Keratinocyte (primary cell): ENCODE measurements around the gene SHC3. TPM values are rescaled to one million over a fixed set of nuclear protein-coding genes. Genes with fewer than 3 reads are reported as not detected.

ENCODE experiments used
- DNase-seq: peaks from one replicate; pipeline ENCODE4 v3.0.0-alpha.2; 2011; ENCODE audit warnings: low read depth, missing footprints, low spot score
- FAIRE-seq: peaks from 2 replicates; lab custom pipeline; 2011; peaks lifted over from hg19 to GRCh38; lab: Jason Lieb, UNC
- H2AFZ ChIP-seq: 2 replicates; pipeline ENCODE4 v1.6.0; 2012; ENCODE audit warnings: low read length, control low read depth, inconsistent platforms; ENCODE audit not compliant: control insufficient read depth
- H3K27ac ChIP-seq: 2 replicates; pipeline ENCODE4 v1.5.1; 2011; ENCODE audit warnings: low read length; ENCODE audit not compliant: control insufficient read depth, insufficient read depth
- H3K27me3 ChIP-seq: 3 replicates; pipeline ENCODE4 v1.6.0; 2011; ENCODE audit warnings: low read length; ENCODE audit not compliant: control insufficient read depth, insufficient read depth; ENCODE audit errors: extremely low read depth
- H3K36me3 ChIP-seq, 2 experiments: 2 replicates in 1 of 2; 3 replicates in 1 of 2; pipeline ENCODE4 v1.5.1; 2011; ENCODE audit warnings: low read length in 2 of 2, mild to moderate bottlenecking in 1 of 2; ENCODE audit not compliant: control insufficient read depth in 2 of 2, insufficient read depth in 2 of 2; ENCODE audit errors: extremely low read depth in 1 of 2
- H3K4me1 ChIP-seq: 3 replicates; pipeline ENCODE4 v1.5.1; 2011; ENCODE audit warnings: low read length; ENCODE audit not compliant: control insufficient read depth, insufficient read depth; ENCODE audit errors: extremely low read depth
- H3K4me2 ChIP-seq: 3 replicates; pipeline ENCODE4 v1.6.0; 2011; ENCODE audit warnings: low read depth, low read length; ENCODE audit not compliant: control insufficient read depth, insufficient read depth; ENCODE audit errors: extremely low read depth
- H3K4me3 ChIP-seq, 3 experiments: fragments of 200-600 bp in 1 of 3; sonication (generic) in 1 of 3; 2 replicates in 2 of 3; 3 replicates in 1 of 3; pipeline ENCODE4 v1.5.1; 2011 to 2016; ENCODE audit warnings: low read length in 3 of 3, mild to moderate bottlenecking in 3 of 3, control low read depth in 2 of 3, inconsistent platforms in 1 of 3, low read depth in 1 of 3, mixed read lengths in 1 of 3, mixed run types in 1 of 3, moderate library complexity in 1 of 3; ENCODE audit not compliant: control insufficient read depth in 2 of 3, insufficient read depth in 2 of 3; ENCODE audit errors: extremely low read depth in 1 of 3
- H3K79me2 ChIP-seq: 2 replicates; pipeline ENCODE4 v1.6.0; 2012; ENCODE audit warnings: low read length; ENCODE audit not compliant: control insufficient read depth, insufficient read depth
- H3K9ac ChIP-seq: 3 replicates; pipeline ENCODE4 v1.6.0; 2011; ENCODE audit warnings: low read length; ENCODE audit not compliant: control insufficient read depth, insufficient read depth; ENCODE audit errors: extremely low read depth
- H3K9me1 ChIP-seq: 3 replicates; pipeline ENCODE4 v1.6.0; 2011; ENCODE audit warnings: low read length; ENCODE audit not compliant: control insufficient read depth, insufficient read depth; ENCODE audit errors: extremely low read depth
- H3K9me3 ChIP-seq: 2 replicates; pipeline ENCODE4 v1.5.1; 2012; ENCODE audit warnings: low read depth, low read length; ENCODE audit not compliant: control insufficient read depth
- H4K20me1 ChIP-seq: 3 replicates; pipeline ENCODE4 v1.6.0; 2011; ENCODE audit warnings: low read length; ENCODE audit not compliant: control insufficient read depth, insufficient read depth; ENCODE audit errors: extremely low read depth
- EZH2 ChIP-seq: IDR thresholded peaks from one replicate; pipeline ENCODE4 v1.6.1; 2012; ENCODE audit warnings: inconsistent platforms, mild to moderate bottlenecking, low read length, moderate library complexity
- dilution Hi-C: fragments of 300-500 bp; cut with MboI; formaldehyde crosslinking; loops from one replicate; pipeline ENCODE4 v1.7.0; 2020; ENCODE audit warnings: low sequenced_read_pairs; ENCODE audit not compliant: extremely low pct_ligation_motif_present
- polyA plus RNA-seq, 5 experiments: library from polyadenylated mRNA; depleted of rRNA in 3 of 5; stranded (reverse) in 3 of 5; stranded (forward) in 1 of 5; unstranded in 1 of 5; fragments of >200 nt; gene quantifications; 1 replicate in 1 of 5; 2 replicates in 3 of 5; 3 replicates in 1 of 5; pipeline versions ENCODE4 v1.2.1 to v1.2.3, GENCODE V29; 2011 to 2012; ENCODE audit warnings: missing spikeins in 2 of 5, low read depth in 1 of 5, low replicate concordance in 1 of 5
- TF ChIP-seq, protein P1 (sequence below), 3 experiments: IDR thresholded peaks in 1 of 3; conservative IDR thresholded peaks in 1 of 3; optimal IDR thresholded peaks in 1 of 3; 2 replicates in 2 of 3; 3 replicates in 1 of 3; pipeline versions ENCODE3 to v1.5.1; 2011; ENCODE audit warnings: low read length in 3 of 3, mild to moderate bottlenecking in 3 of 3, moderate library complexity in 2 of 3, control low read depth in 1 of 3, inconsistent platforms in 1 of 3; ENCODE audit not compliant: insufficient read depth in 2 of 3; ENCODE audit errors: extremely low read depth in 1 of 3

SHC3 gene
- polyA plus RNA-seq, 1 donor (not counting 4 experiments of a cell fraction or from before 2014, with no cell fraction given), result 0.03 TPM

GRCh38 chr9:89112243-89112642 lies 66.4 kb downstream of the SHC3 start:
- Histone ChIP-seq H3K4me3 (no peak overlapping the region), H3K4me2 (no peak overlapping the region), H3K9me1 (no peaks in the 10 kb centered on the region), H2AFZ (no peak overlapping the region), H3K9ac (no peak overlapping the region), H3K36me3 (no peaks in the 10 kb centered on the region), H3K9me3 (no peaks in the 10 kb centered on the region), H3K79me2 (no peaks in the 10 kb centered on the region), H4K20me1 (no peaks in the 10 kb centered on the region), H3K4me1 (no peaks in the 10 kb centered on the region), H3K27me3 (no peaks in the 10 kb centered on the region), H3K27ac (no peak overlapping the region)
- TF ChIP-seq, protein P1, sequence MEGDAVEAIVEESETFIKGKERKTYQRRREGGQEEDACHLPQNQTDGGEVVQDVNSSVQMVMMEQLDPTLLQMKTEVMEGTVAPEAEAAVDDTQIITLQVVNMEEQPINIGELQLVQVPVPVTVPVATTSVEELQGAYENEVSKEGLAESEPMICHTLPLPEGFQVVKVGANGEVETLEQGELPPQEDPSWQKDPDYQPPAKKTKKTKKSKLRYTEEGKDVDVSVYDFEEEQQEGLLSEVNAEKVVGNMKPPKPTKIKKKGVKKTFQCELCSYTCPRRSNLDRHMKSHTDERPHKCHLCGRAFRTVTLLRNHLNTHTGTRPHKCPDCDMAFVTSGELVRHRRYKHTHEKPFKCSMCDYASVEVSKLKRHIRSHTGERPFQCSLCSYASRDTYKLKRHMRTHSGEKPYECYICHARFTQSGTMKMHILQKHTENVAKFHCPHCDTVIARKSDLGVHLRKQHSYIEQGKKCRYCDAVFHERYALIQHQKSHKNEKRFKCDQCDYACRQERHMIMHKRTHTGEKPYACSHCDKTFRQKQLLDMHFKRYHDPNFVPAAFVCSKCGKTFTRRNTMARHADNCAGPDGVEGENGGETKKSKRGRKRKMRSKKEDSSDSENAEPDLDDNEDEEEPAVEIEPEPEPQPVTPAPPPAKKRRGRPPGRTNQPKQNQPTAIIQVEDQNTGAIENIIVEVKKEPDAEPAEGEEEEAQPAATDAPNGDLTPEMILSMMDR (optimal IDR thresholded peaks at IDR 0.05 in 1 of 3, IDR thresholded peaks at IDR 0.05 in 1 of 3, conservative IDR thresholded peaks at IDR 0.05 in 1 of 3; ENCODE audit: extremely low read depth in 1 of 3, insufficient read depth in 2 of 3, low read length in 3 of 3), result no peak
- no peak for FAIRE-seq
- DNase-seq, result no peak
- dilution Hi-C loops, result no loop called here

- Histone ChIP-seq H3K9ac (no peak overlapping the region), H3K36me3 (no peaks in the 10 kb centered on the region), H3K27ac (no peak overlapping the region), H2AFZ (no peak overlapping the region), H3K4me3 (no peak overlapping the region), H3K79me2 (no peaks in the 10 kb centered on the region), H3K9me1 (no peaks in the 10 kb centered on the region), H3K4me2 (no peak overlapping the region), H4K20me1 (no peaks in the 10 kb centered on the region), H3K4me1 (no peaks in the 10 kb centered on the region), H3K27me3 (no peaks in the 10 kb centered on the region), H3K9me3 (no peaks in the 10 kb centered on the region)
- dilution Hi-C loops, result no loop called here
- FAIRE-seq, result no peak
- no peak for DNase-seq
- TF ChIP-seq, protein P1 (optimal IDR thresholded peaks at IDR 0.05 in 1 of 3, IDR thresholded peaks at IDR 0.05 in 1 of 3, conservative IDR thresholded peaks at IDR 0.05 in 1 of 3; ENCODE audit: extremely low read depth in 1 of 3, insufficient read depth in 2 of 3, low read length in 3 of 3), result no peak
- TF ChIP-seq EZH2, result no peak
Observed at GRCh38 chr9:89109666-89110065, 69.0 kb downstream of the SHC3 start.
